Thyroid gland (tissue), 4 donors: Measurements from ENCODE around the gene STK24. TPM values are rescaled to one million over a fixed set of nuclear protein-coding genes. Genes with fewer than 3 reads are reported as not detected.

Source experiments
- DNase-seq, 2 donors: peaks; one replicate each; pipeline ENCODE4 v3.0.0-alpha.2; 2019
- H3K27ac ChIP-seq, 3 donors: fragments of 200-600 bp; sonication (generic); 1 replicate in 2 of 3; 2 replicates in 1 of 3; pipeline ENCODE4 v1.5.1; 2016 to 2019; ENCODE audit warnings: mild to moderate bottlenecking in 1 of 3, moderate library complexity in 1 of 3
- H3K27me3 ChIP-seq: fragments of 200-600 bp; sonication (generic); one replicate; pipeline ENCODE4 v1.5.1; 2019
- H3K36me3 ChIP-seq, 2 donors: fragments of 200-600 bp; sonication (generic); one replicate each; pipeline ENCODE4 v1.5.1; 2016 to 2019
- H3K4me1 ChIP-seq, 2 donors: fragments of 200-600 bp; sonication (generic); one replicate each; pipeline ENCODE4 v1.5.1; 2017 to 2019
- H3K4me3 ChIP-seq, 3 donors: fragments of 200-600 bp; sonication (generic); replicated peaks in 1 of 3; 1 replicate in 2 of 3; 2 replicates in 1 of 3; pipeline ENCODE4 v1.5.1; 2016; ENCODE audit warnings: mild to moderate bottlenecking in 1 of 3
- H3K9me3 ChIP-seq: fragments of 200-600 bp; sonication (generic); one replicate; pipeline ENCODE4 v1.5.1; 2017
- POLR2A ChIP-seq, 2 donors: fragments of 450-650 bp; IDR thresholded peaks; one replicate each; pipeline ENCODE4 v1.6.1; 2017; ENCODE audit warnings: antibody characterized with exemption in 2 of 2, mild to moderate bottlenecking in 2 of 2, moderate library complexity in 1 of 2
- WGBS, 2 donors: methylation state at CpG; one replicate each; pipeline ENCODE4 v1.1.5; 2017; 5-methylcytosine and 5-hydroxymethylcytosine counted together
- intact Hi-C: fragments of 100-400 bp; cut with DNase I; formaldehyde crosslinking; loops from one replicate; pipeline ENCODE4 v1.15.1; 2023
- total RNA-seq, 4 donors: library from RNA; depleted of rRNA; stranded (reverse); fragments of >200 nt; gene quantifications; one replicate each; pipeline ENCODE4 v1.2.3, GENCODE V29; 2016
- TF ChIP-seq, protein P1 (sequence below), 6 experiments: fragments of 200-600 bp in 3 of 6; fragments of 450-650 bp in 3 of 6; sonication (generic) in 3 of 6; IDR thresholded peaks; one replicate each; pipeline ENCODE4 v1.5.1; 2016 to 2019; ENCODE audit warnings: antibody characterized with exemption in 6 of 6, mild to moderate bottlenecking in 2 of 6, inconsistent platforms in 1 of 6, moderate library complexity in 1 of 6

The STK24 gene
- total RNA-seq, 4 donors from 2014 or later, result 74.5 to 102 (median 90.7) TPM

DNA sequence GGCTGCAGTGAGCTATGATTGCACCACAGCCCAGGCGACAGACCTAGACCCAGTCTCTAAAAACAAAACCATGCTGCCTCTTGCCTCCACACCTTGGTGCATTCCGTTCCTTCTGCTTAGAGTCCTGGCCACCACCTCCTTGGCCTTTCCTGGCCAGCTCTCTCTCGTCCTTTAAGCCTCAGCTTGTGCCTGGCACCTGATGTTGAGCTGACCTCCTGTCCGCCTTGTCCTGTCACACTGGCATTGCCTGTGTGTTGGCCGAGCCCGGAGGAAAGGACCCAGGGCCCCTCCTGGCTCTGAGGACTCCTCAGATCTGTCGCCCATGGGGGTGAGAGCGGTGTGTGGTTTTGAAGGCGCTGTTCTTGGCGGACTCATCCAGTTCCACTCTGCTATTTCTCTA lies 143.3 kb downstream of the STK24 start:
- 93 to 94% methylated on average over 10 of the region's 10 CpGs for WGBS, 2 donors
- Histone ChIP-seq H3K36me3 (no peaks in the 10 kb centered on the region), H3K27ac (no peak overlapping the region), H3K27me3 (no peaks in the 10 kb centered on the region), H3K4me1 (peaks cover 4% of the 10 kb centered on the region in 2 donors), H3K4me3 (no peak overlapping the region), H3K9me3 (no peaks in the 10 kb centered on the region)
- no peak for TF ChIP-seq POLR2A (IDR thresholded peaks at IDR 0.05)
- TF ChIP-seq, protein P1, sequence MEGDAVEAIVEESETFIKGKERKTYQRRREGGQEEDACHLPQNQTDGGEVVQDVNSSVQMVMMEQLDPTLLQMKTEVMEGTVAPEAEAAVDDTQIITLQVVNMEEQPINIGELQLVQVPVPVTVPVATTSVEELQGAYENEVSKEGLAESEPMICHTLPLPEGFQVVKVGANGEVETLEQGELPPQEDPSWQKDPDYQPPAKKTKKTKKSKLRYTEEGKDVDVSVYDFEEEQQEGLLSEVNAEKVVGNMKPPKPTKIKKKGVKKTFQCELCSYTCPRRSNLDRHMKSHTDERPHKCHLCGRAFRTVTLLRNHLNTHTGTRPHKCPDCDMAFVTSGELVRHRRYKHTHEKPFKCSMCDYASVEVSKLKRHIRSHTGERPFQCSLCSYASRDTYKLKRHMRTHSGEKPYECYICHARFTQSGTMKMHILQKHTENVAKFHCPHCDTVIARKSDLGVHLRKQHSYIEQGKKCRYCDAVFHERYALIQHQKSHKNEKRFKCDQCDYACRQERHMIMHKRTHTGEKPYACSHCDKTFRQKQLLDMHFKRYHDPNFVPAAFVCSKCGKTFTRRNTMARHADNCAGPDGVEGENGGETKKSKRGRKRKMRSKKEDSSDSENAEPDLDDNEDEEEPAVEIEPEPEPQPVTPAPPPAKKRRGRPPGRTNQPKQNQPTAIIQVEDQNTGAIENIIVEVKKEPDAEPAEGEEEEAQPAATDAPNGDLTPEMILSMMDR (IDR thresholded peaks at IDR 0.05), result no peak
- intact Hi-C loops, result loop anchor here (5.0 kb wide), 1 partner anchor 576 kb away; no protein-coding TSS in a partner anchor
- DNase-seq, result no peak

DNA sequence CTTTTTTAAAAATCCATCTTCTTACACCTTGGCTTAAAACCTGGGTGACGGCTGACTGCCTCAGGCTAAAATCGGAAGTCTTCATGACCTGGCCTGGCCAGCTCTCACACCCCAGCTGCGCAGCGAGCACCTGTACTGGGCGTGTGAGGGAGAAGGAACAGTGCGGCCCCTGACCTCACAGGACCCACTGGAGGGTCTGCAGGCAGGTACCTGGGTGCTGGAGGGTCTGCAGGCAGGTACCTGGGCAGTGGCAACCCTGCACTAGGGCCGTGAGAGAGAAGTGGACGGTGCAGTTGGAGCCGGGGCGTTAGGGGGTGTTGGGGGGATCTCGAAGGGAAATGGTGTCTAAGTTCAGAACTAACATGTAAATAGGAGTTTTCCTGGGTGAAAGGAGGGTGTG lies 144.3 kb downstream of the STK24 start:
- intact Hi-C loops, result loop anchor here (5.0 kb wide), 1 partner anchor 575 kb away; no protein-coding TSS in a partner anchor
- WGBS, 2 donors, result 94 to 95% methylated on average over 11 of the region's 11 CpGs

DNA sequence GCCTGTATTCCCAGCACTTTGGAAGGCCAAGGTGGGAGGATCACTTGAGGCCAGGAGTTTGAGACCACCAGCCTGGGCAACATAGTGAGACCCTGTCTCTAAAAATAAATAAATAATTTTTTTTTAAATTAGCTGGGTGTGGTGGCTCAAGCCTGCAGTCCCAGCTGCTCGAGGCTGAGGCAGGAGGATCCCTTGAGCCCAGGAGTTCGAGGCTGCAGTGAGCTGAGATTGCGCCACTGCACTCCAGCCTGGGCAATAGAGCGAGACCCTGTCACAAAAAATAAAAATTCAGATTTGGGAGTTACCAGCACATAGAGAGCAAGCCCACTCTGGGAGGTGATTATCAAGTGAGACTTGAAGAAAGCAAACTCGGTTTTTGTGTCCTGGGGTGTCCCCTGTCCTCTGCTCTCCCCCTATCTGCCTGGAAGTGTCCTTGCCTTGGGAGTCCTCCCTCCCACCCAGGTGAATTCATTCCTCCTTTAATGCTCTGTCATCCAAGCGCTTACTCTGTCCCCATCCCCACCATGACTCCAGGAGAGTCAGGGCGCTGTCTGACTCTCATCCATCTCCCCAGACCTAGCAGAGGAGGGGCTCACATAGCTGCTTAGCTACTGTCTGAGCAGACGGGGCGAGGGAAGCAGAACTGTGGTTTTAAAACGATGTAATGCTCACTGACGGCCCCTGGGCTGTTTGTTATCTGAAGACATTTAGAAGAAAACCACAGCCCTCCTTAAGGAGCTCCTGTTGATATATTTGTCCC lies 146.8 kb downstream of the STK24 start:
- peaks cover 4% of the 10 kb centered on the region in 2 donors for H3K4me1 ChIP-seq
- no peak overlapping the region for H3K4me3 ChIP-seq
- intact Hi-C loops, result loop anchor here (5.0 to 10.0 kb wide), 3 partner anchors 288 to 573 kb away; partner anchors contain the start of gene FARP1
- WGBS, 2 donors, result 74 to 82% methylated on average over 11 of the region's 11 CpGs
- H3K9me3 ChIP-seq, result no peaks in the 10 kb centered on the region
- no peak for TF ChIP-seq POLR2A (IDR thresholded peaks at IDR 0.05)
- TF ChIP-seq, protein P1 (IDR thresholded peaks at IDR 0.05), result peak in 1 of 6 experiments; percentile 12
- H3K27me3 ChIP-seq, result no peaks in the 10 kb centered on the region
- no peak for DNase-seq
- no peaks in the 10 kb centered on the region for H3K36me3 ChIP-seq
- H3K27ac ChIP-seq, result peak overlapping the region in 1 of 3 donors; percentile 58

More for the DNA sequence above, 144.3 kb downstream of the STK24 start:
- Histone ChIP-seq H3K27me3 (no peaks in the 10 kb centered on the region), H3K27ac (no peak overlapping the region), H3K4me1 (peaks cover 4% of the 10 kb centered on the region in 2 donors), H3K4me3 (no peak overlapping the region), H3K36me3 (no peaks in the 10 kb centered on the region), H3K9me3 (no peaks in the 10 kb centered on the region)
- TF ChIP-seq, protein P1 (IDR thresholded peaks at IDR 0.05), result no peak
- TF ChIP-seq POLR2A (IDR thresholded peaks at IDR 0.05), result no peak
- no peak for DNase-seq

DNA sequence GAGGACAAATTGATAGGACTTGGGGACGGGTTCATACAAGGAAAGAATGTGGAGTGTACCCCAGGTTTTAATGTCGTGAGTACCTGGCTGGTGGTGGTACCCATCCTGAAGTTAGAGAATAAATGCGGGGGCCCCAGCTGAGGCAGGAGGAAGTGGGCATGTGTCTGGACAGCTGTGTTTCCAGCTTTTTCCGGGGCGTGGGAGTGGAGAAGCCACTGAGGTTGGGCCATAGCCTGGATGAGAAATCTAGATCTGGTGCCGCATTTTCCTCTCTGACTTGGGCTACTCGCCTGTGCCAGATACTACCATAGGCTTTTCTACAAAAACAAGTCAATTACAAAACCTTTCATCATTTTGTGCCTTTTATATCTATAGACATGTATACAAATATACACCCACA lies 147.4 kb downstream of the STK24 start:
- Histone ChIP-seq H3K36me3 (peaks cover 0 to 4% of the 10 kb centered on the region in 2 donors), H3K9me3 (no peaks in the 10 kb centered on the region), H3K4me3 (no peak overlapping the region), H3K27ac (peak overlapping the region in 1 of 3 donors; percentile 58), H3K27me3 (no peaks in the 10 kb centered on the region), H3K4me1 (peaks cover 4% of the 10 kb centered on the region in 2 donors)
- no peak for DNase-seq
- no peak for TF ChIP-seq POLR2A (IDR thresholded peaks at IDR 0.05)
- TF ChIP-seq, protein P1 (IDR thresholded peaks at IDR 0.05), result no peak
- 90 to 98% methylated on average over 7 of the region's 7 CpGs for WGBS, 2 donors
- intact Hi-C loops, result loop anchor here (5.0 to 10.0 kb wide), 2 partner anchors 287 to 395 kb away; partner anchors contain the start of gene FARP1

DNA sequence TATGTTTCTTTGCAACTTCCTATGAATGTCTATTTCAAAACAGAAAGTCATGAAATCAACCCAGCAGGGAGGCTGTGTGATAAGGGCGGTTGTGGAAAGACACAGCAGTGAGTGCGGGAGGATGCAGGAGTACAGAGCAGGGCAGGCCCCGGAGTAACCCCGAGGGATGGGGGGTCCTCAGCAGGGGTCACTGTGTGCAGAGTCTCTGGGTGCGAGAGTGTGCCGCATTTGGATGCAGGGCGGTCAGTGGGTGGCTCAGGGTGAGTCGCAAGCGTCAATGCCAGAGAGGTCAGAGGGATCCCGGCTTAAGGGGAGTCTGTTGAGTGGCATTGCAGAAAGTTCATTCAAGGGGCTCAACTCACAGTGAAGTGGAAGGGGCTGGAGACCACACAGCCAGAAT lies 147.8 kb downstream of the STK24 start:
- Histone ChIP-seq H3K36me3 (peaks cover 0 to 7% of the 10 kb centered on the region in 2 donors), H3K4me3 (no peak overlapping the region), H3K4me1 (peaks cover 4% of the 10 kb centered on the region in 2 donors), H3K27ac (no peak overlapping the region), H3K9me3 (no peaks in the 10 kb centered on the region), H3K27me3 (no peaks in the 10 kb centered on the region)
- TF ChIP-seq, protein P1 (IDR thresholded peaks at IDR 0.05), result no peak
- TF ChIP-seq POLR2A (IDR thresholded peaks at IDR 0.05), result no peak
- intact Hi-C loops, result loop anchor here (5.0 to 10.0 kb wide), 2 partner anchors 287 to 394 kb away; partner anchors contain the start of gene FARP1
- 81 to 82% methylated on average over 10 of the region's 10 CpGs for WGBS, 2 donors
- no peak for DNase-seq
